Gastroesophageal sphincter (tissue), 3 donors: ENCODE data around the gene S100A4.

Experiments used
- CTCF ChIP-seq, 4 experiments: fragments of 200-600 bp in 2 of 4; fragments of 450-650 bp in 2 of 4; sonication (generic) in 1 of 4; IDR thresholded peaks; one replicate each; pipeline ENCODE4 v1.5.1; 2017 to 2019; ENCODE audit warnings: antibody characterized with exemption in 4 of 4, mild to moderate bottlenecking in 2 of 4, moderate library complexity in 2 of 4
- POLR2A ChIP-seq, 2 donors: fragments of 450-650 bp; IDR thresholded peaks; one replicate each; pipeline ENCODE4 v1.6.1; 2017; ENCODE audit warnings: antibody characterized with exemption in 2 of 2, mild to moderate bottlenecking in 2 of 2, moderate library complexity in 1 of 2

- TF ChIP-seq CTCF (IDR thresholded peaks at IDR 0.05): no peak
- TF ChIP-seq POLR2A (IDR thresholded peaks at IDR 0.05): no peak
Measured at GRCh38 chr1:153586347-153586746, 40.7 kb upstream of the S100A4 start.
